Heart left ventricle (tissue), 16 donors: ENCODE measurements around the gene CFAP99. TPM values are rescaled to one million over a fixed set of nuclear protein-coding genes. Genes with fewer than 3 reads are reported as not detected.
A peak's percentile ranks its signal among the peaks of the same experiment; 100 is the strongest.

ENCODE experiments used
- ATAC-seq, 4 donors: fragments of 200-7000 bp; cut with Tn5 transposase; one replicate each; pipeline ENCODE4 v1.9.1; 2020 to 2022; ENCODE audit warnings: moderate library complexity in 4 of 4, mild to moderate bottlenecking in 3 of 4, moderate number of reproducible peaks in 1 of 4
- DNase-seq, 5 donors: peaks; one replicate each; pipeline ENCODE4 v3.0.0-alpha.2; 2020
- H3K27ac ChIP-seq, 12 donors: fragments of 200-600 bp; sonication (generic) in 4 of 12; one replicate each; pipeline versions ENCODE4 v1.5.0 to v1.8.0; 2016 to 2022; ENCODE audit warnings: mild to moderate bottlenecking in 2 of 12
- H3K27me3 ChIP-seq, 9 donors: fragments of 200-600 bp; sonication (generic) in 2 of 9; one replicate each; pipeline versions ENCODE4 v1.5.1 to v1.8.0; 2016 to 2022; ENCODE audit warnings: mild to moderate bottlenecking in 3 of 9
- H3K36me3 ChIP-seq, 9 donors: fragments of 200-600 bp; sonication (generic) in 2 of 9; one replicate each; pipeline versions ENCODE4 v1.5.0 to v1.8.0; 2018 to 2022; ENCODE audit warnings: mild to moderate bottlenecking in 2 of 9
- H3K4me1 ChIP-seq, 12 donors: fragments of 200-600 bp; sonication (generic) in 4 of 12; one replicate each; pipeline versions ENCODE4 v1.5.0 to v1.8.0; 2016 to 2022; ENCODE audit warnings: mild to moderate bottlenecking in 3 of 12
- H3K4me3 ChIP-seq, 12 donors: fragments of 200-600 bp; sonication (generic) in 4 of 12; one replicate each; pipeline versions ENCODE4 v1.5.0 to v1.8.0; 2017 to 2022; ENCODE audit warnings: mild to moderate bottlenecking in 9 of 12, moderate library complexity in 4 of 12
- H3K9me3 ChIP-seq, 12 donors: fragments of 200-600 bp; sonication (generic) in 4 of 12; one replicate each; pipeline versions ENCODE4 v1.5.0 to v1.8.0; 2016 to 2022; ENCODE audit warnings: mild to moderate bottlenecking in 1 of 12
- POLR2A ChIP-seq, 2 donors: fragments of 450-650 bp; IDR thresholded peaks; one replicate each; pipeline ENCODE4 v1.6.1; 2017; ENCODE audit warnings: antibody characterized with exemption in 2 of 2, mild to moderate bottlenecking in 2 of 2, moderate library complexity in 2 of 2
- WGBS, 4 donors: extraction: QIAGEN DNeasy Blood & Tissue Kit in 2 of 4; methylation state at CpG; one replicate each; pipeline versions ENCODE4 v1.1.5 to v1.1.7; 2013 to 2018; 5-methylcytosine and 5-hydroxymethylcytosine counted together
- intact Hi-C, 10 donors: fragments of 100-400 bp; cut with DNase I; formaldehyde crosslinking; loops; one replicate each; pipeline versions ENCODE4 v1.11.1 to v1.14.2; 2022
- polyA plus RNA-seq, 2 donors: library from polyadenylated mRNA; stranded (reverse); fragments of 200-250 nt; gene quantifications; one replicate each; pipeline ENCODE4 v1.2.3, GENCODE V29; 2013
- total RNA-seq, 9 donors: library from RNA; depleted of rRNA in 2 of 9; stranded (reverse); fragments of >200 nt in 2 of 9; fragmentation: NEBNext Ultra II Directional in 3 of 9; extraction: Animal tissue kit (Norgen Biotek cat#: 25700) in 3 of 9; gene quantifications; one replicate each; pipeline versions ENCODE4 v1.1.0 to v1.2.4, GENCODE V29; 2016 to 2023
- TF ChIP-seq, protein P1 (sequence below), 12 donors: fragments of 200-600 bp; sonication (generic) in 4 of 12; IDR thresholded peaks; one replicate each; pipeline versions ENCODE4 v1.5.0 to v1.8.0; 2018 to 2022; ENCODE audit warnings: antibody characterized with exemption in 12 of 12, mild to moderate bottlenecking in 5 of 12
- donor health status: ischemic (EF 13 %, LVEDD 7.1; RV severe dilation, severe dysfunction).
- donor health status: healthy with polysubstance abuse.
- donor health status: DM: no; HTN: yes; CAD: no.
- donor health status: DM: no; HTN: no; CAD: no.
- donor health status: ischemic (EF 25% LVEDD 6.9; RV normal size, moderate dysfunction).
- donor health status: ischemic (EF 25% LVEDD 5.7; RV mildly dilated, moderate dysfunction).
- donor health status: healthy.
- donor health status: DM: yes; HTN: yes; CAD: no.
- donor health status: ischemic (EF 35%, LVEDD 5.7; RV mildly dilated, moderate dysfunction).
- donor health status: nonischemic (EF 11% LVEDD 7.7; RV severe dilation, severe dysfunction).
- donor health status: DM: yes; HTN: yes; CAD: no.
- donor health status: PGD.
- donor health status: ischemic (EF 29% LVEDD 5.4; RV normal size, mild dysfunction).
- donor health status: nonischemic (EF 23%, LVEDD 6.1; RV moderate dilation, normal function).

CFAP99 gene
- total and polyA plus RNA-seq, 11 donors = not detected

DNA sequence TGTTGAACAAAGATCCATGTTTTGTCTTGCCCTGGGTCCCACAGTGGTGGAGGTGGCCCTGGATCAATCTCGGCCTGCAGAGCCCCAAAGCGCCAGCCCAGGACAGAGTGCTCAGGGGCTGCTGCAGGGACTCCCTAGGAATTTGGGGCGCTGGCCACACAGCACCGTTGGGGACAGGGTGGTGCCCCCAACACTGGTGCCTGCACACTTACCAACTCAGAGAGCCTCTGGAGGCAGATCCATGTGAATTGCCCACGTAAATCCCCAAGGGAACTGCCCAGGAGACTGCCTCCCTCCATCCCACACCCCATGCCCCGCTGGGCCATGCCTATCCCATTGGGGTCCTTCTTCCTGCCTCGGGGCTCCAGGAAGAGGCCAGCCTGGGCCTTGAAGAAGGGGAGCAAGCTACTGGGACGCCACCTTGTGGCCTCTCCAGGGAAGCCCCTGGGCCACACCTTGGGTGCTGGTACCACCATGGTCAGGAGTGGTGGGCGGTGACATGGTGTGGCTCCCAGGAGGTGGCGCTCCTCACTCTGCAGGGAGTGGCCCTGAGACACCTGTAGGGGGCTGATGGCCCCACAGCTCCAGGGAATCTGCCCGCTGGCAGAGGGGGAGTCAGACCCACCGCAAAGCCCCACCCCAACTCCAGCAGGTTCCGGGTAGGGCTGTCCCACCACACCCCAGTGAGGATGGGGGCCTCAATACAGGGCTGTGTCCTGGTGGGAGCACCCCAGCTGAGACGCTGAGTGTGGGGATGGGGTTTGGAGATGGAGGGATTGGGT is 22.8 kb downstream of the CFAP99 start:
- Histone ChIP-seq H3K4me1 (peaks cover 0 to 5% (median 0%) of the 10 kb centered on the region in 12 donors), H3K27me3 (no peaks in the 10 kb centered on the region), H3K4me3 (no peak overlapping the region), H3K36me3 (no peaks in the 10 kb centered on the region), H3K27ac (no peak overlapping the region), H3K9me3 (no peaks in the 10 kb centered on the region)
- 44 to 51% (median 46%) methylated on average over 13 to 14 of the region's 14 CpGs for WGBS, 4 donors
- intact Hi-C loops = loop anchor here in 6 of 10 donors (1.0 to 10.0 kb wide), 5 partner anchors 217 to 224 kb away; no protein-coding TSS in a partner anchor
- TF ChIP-seq POLR2A (IDR thresholded peaks at IDR 0.05) = no peak
- TF ChIP-seq, protein P1, sequence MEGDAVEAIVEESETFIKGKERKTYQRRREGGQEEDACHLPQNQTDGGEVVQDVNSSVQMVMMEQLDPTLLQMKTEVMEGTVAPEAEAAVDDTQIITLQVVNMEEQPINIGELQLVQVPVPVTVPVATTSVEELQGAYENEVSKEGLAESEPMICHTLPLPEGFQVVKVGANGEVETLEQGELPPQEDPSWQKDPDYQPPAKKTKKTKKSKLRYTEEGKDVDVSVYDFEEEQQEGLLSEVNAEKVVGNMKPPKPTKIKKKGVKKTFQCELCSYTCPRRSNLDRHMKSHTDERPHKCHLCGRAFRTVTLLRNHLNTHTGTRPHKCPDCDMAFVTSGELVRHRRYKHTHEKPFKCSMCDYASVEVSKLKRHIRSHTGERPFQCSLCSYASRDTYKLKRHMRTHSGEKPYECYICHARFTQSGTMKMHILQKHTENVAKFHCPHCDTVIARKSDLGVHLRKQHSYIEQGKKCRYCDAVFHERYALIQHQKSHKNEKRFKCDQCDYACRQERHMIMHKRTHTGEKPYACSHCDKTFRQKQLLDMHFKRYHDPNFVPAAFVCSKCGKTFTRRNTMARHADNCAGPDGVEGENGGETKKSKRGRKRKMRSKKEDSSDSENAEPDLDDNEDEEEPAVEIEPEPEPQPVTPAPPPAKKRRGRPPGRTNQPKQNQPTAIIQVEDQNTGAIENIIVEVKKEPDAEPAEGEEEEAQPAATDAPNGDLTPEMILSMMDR (IDR thresholded peaks at IDR 0.05) = peak; percentile 57 to 76 (median 63)
- DNase-seq (peak in 2 of 5 donors; percentile 56 to 62), ATAC-seq (peak; percentile 46 to 77 (median 74))

DNA sequence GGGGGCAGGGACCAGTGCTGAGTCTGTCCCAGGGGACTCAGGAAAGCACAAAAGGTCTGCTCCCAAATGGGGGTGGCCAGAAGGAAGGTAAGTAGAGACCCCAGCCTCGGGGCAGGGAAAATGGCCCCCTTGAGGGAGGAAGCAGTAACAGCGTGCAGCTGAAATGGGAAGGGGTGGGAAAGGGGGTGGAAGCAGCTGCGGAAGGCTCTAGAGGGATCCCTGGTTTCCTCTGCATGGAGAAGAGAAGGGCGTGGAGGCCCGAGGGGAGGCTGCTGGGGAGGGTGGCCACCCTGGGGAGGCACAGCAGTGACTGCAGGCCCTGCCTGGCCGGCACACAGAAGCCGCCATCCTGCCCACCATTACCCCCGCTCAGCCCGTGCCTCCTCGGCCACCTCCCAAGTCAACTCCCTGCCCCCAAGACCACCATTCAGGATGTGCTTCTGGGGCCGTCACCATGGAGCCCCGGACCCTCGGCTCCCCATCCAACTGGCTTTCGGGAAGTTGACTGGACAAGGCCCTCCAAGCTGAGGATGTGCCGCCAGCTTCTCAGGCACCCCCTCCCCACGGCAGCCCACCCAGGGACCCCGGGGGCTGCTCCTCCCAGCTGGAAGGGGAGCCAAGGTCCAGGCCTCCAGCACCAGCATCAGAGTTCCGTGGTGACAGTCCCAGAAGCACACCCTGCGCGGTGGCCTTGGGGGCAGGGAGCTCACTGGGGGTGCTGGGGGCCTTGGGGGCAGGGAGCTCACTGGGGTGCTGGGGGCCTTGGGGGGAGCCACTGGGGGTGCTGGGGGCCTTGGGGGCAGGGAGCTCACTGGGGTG is 23.6 kb downstream of the CFAP99 start:
- Histone ChIP-seq H3K36me3 (no peaks in the 10 kb centered on the region), H3K27me3 (no peaks in the 10 kb centered on the region), H3K4me3 (no peak overlapping the region), H3K4me1 (peaks cover 0 to 5% (median 0%) of the 10 kb centered on the region in 12 donors), H3K27ac (no peak overlapping the region), H3K9me3 (no peaks in the 10 kb centered on the region)
- 72 to 81% (median 76%) methylated on average over 17 to 20 of the region's 20 CpGs for WGBS, 4 donors
- TF ChIP-seq, protein P1 (IDR thresholded peaks at IDR 0.05) = no peak
- no peak for TF ChIP-seq POLR2A (IDR thresholded peaks at IDR 0.05)
- intact Hi-C loops = loop anchor here in 4 of 10 donors (5.0 to 10.0 kb wide), 3 partner anchors 218 to 225 kb away; no protein-coding TSS in a partner anchor
- no peak for DNase-seq
- ATAC-seq = peak in 1 of 4 donors; percentile 17

DNA sequence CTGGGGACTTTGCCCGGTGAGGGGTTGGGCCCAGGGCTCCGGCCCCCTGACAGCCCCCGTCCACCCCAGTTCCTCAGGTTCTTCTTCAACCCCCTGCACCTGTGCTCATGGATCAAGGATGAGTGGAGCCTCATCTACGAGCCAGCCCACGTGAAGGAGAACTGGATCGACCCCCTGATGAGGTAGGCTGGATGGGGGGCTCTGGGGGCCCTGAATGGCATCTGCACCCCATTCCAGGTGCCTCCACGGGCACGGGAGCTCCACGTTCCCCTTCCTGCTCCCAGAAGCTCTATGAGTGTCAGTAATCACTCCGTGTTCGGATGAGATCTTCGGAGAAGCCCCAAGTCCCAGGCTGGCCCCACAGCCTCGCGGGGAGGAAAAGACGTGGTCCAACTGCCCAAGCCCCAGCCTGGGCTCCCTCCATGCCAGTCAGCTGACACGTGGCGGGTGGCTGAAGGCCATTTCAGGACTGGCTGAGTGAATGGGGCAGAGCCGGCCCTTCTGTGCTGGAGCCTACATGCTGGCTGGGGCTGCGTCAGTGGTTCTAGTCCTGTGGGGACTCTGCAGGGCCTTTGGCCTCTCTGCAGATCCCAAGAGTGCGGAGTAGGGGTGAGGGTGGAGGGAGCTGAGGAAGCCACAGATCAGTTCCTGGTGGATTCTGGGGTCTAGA is 24.4 kb downstream of the CFAP99 start:
- no peak overlapping the region for H3K27ac ChIP-seq
- TF ChIP-seq, protein P1 (IDR thresholded peaks at IDR 0.05) = no peak
- TF ChIP-seq POLR2A (IDR thresholded peaks at IDR 0.05) = no peak
- no peaks in the 10 kb centered on the region for H3K36me3 ChIP-seq
- ATAC-seq (no peak), DNase-seq (no peak)
- H3K4me3 ChIP-seq = no peak overlapping the region
- WGBS, 4 donors = 87 to 90% (median 89%) methylated on average over 14 to 20 of the region's 20 CpGs; no CpG with 5 or more reads in 1 of the 4 donors
- intact Hi-C loops = loop anchor here in 4 of 10 donors (5.0 to 10.0 kb wide), 3 partner anchors 218 to 226 kb away; no protein-coding TSS in a partner anchor
- no peaks in the 10 kb centered on the region for H3K9me3 ChIP-seq
- H3K4me1 ChIP-seq = peaks cover 0 to 5% (median 0%) of the 10 kb centered on the region in 12 donors
- H3K27me3 ChIP-seq = no peaks in the 10 kb centered on the region
